H1 (cell line): ENCODE results near the gene SERPINA12. TPM values are rescaled to one million over a fixed set of nuclear protein-coding genes. Genes with fewer than 3 reads are reported as not detected.

Experiments used
- CTCF ChIA-PET: fragments of 300-600 bp; sonication (Branson Sonifier 250); formaldehyde crosslinking; loops from one replicate; lab custom pipeline; 2021; ENCODE audit not compliant: partially characterized antibody; lab: Charles Lee
- POLR2A ChIA-PET: fragments of 300-600 bp; sonication (Branson Sonifier 250); formaldehyde crosslinking; loops from one replicate; lab custom pipeline; 2021; ENCODE audit warnings: inconsistent platforms; ENCODE audit not compliant: partially characterized antibody; lab: Charles Lee
- DNase-seq, 2 experiments: peaks; one replicate each; pipeline versions ENCODE4 v3.0.0 to v3.0.0-alpha.2; 2010 to 2022; ENCODE audit warnings: low spot score in 2 of 2, low read depth in 1 of 2, mixed read lengths in 1 of 2
- FAIRE-seq: peaks from 2 replicates; lab custom pipeline; 2011; peaks lifted over from hg19 to GRCh38; lab: Jason Lieb, UNC
- H2AFZ ChIP-seq: 2 replicates; pipeline ENCODE4 v1.8.1; 2012; ENCODE audit warnings: low read length, inconsistent platforms
- H2AK5ac ChIP-seq: 2 replicates; pipeline ENCODE4 v1.6.1; 2013; ENCODE audit warnings: low read depth, low read length
- H2BK120ac ChIP-seq: replicated peaks from 2 replicates; pipeline ENCODE3; 2013; ENCODE audit warnings: low read depth, low read length, inconsistent platforms
- H2BK12ac ChIP-seq: 2 replicates; pipeline ENCODE4 v1.6.1; 2013; ENCODE audit warnings: low read depth, low read length
- H2BK15ac ChIP-seq: 2 replicates; pipeline ENCODE4 v1.6.1; 2013; ENCODE audit warnings: low read length
- H2BK20ac ChIP-seq: 2 replicates; pipeline ENCODE4 v1.6.1; 2013; ENCODE audit warnings: low read length
- H2BK5ac ChIP-seq: 2 replicates; pipeline ENCODE4 v1.6.1; 2013; ENCODE audit warnings: low read depth, low read length
- H3K14ac ChIP-seq: 2 replicates; pipeline ENCODE4 v1.6.1; 2013; ENCODE audit warnings: inconsistent platforms; ENCODE audit not compliant: insufficient read length
- H3K18ac ChIP-seq: 2 replicates; pipeline ENCODE4 v1.6.1; 2013; ENCODE audit warnings: low read length; ENCODE audit errors: extremely low read depth
- H3K23ac ChIP-seq: 2 replicates; pipeline ENCODE4 v1.6.1; 2013; ENCODE audit warnings: inconsistent platforms; ENCODE audit not compliant: insufficient read length
- H3K23me2 ChIP-seq: 2 replicates; pipeline ENCODE4 v1.6.1; 2013; ENCODE audit warnings: low read depth, low read length
- H3K27ac ChIP-seq: 2 replicates; pipeline ENCODE4 v1.6.1; 2011; ENCODE audit warnings: low read depth, low read length, inconsistent platforms
- H3K27me3 ChIP-seq, 4 experiments: replicated peaks in 1 of 4; 1 replicate in 1 of 4; 2 replicates in 3 of 4; pipeline versions ENCODE4 v1.6.1 to v1.8.1; 2011 to 2013; ENCODE audit warnings: low read length in 3 of 4, mild to moderate bottlenecking in 3 of 4, inconsistent platforms in 2 of 4, mixed read lengths in 2 of 4, moderate library complexity in 1 of 4; ENCODE audit not compliant: control insufficient read depth in 3 of 4, insufficient read depth in 3 of 4; ENCODE audit errors: extremely low read depth in 1 of 4
- H3K36me3 ChIP-seq, 4 experiments: 2 replicates each; pipeline versions ENCODE4 v1.6.1 to v1.8.1; 2011 to 2013; ENCODE audit warnings: mild to moderate bottlenecking in 4 of 4, low read length in 3 of 4, moderate library complexity in 2 of 4, control low read depth in 1 of 4, inconsistent platforms in 1 of 4; ENCODE audit not compliant: insufficient read depth in 4 of 4, control insufficient read depth in 2 of 4
- H3K4ac ChIP-seq: replicated peaks from 2 replicates; pipeline ENCODE3; 2013; ENCODE audit warnings: low read length, low read depth, mixed read lengths, inconsistent platforms; ENCODE audit not compliant: insufficient read length
- H3K4me1 ChIP-seq, 4 experiments: replicated peaks in 1 of 4; 1 replicate in 1 of 4; 2 replicates in 3 of 4; pipeline versions ENCODE4 v1.6.1 to v1.8.1; 2011 to 2013; ENCODE audit warnings: low read length in 3 of 4, inconsistent platforms in 2 of 4, mixed read lengths in 1 of 4; ENCODE audit not compliant: insufficient read depth in 4 of 4, control insufficient read depth in 3 of 4
- H3K4me2 ChIP-seq, 2 experiments: 2 replicates each; pipeline versions ENCODE4 v1.6.1 to v1.8.1; 2011 to 2013; ENCODE audit warnings: low read depth in 2 of 2, low read length in 2 of 2, control low read depth in 1 of 2, inconsistent platforms in 1 of 2, mild to moderate bottlenecking in 1 of 2; ENCODE audit not compliant: insufficient read depth in 1 of 2
- H3K4me3 ChIP-seq, 4 experiments: fragments of 200-600, 300-600 bp in 1 of 4; sonication (generic), shearing (Covaris generic), sonication (Bioruptor Twin) in 1 of 4; 2 replicates each; pipeline versions ENCODE4 v1.5.1 to v1.8.1; 2011 to 2016; ENCODE audit warnings: low read length in 4 of 4, low read depth in 3 of 4, control low read depth in 2 of 4, inconsistent platforms in 2 of 4, mild to moderate bottlenecking in 2 of 4, mixed read lengths in 1 of 4, moderate library complexity in 1 of 4; ENCODE audit not compliant: insufficient read depth in 2 of 4; ENCODE audit errors: extremely low read depth in 1 of 4
- H3K56ac ChIP-seq: replicated peaks from 2 replicates; pipeline ENCODE3; 2013; ENCODE audit warnings: low read depth, mild to moderate bottlenecking, mixed read lengths, low read length, inconsistent platforms; ENCODE audit not compliant: insufficient read length
- H3K79me1 ChIP-seq: 2 replicates; pipeline ENCODE4 v1.6.1; 2013; ENCODE audit warnings: low read depth, low read length, control low read depth
- H3K79me2 ChIP-seq, 2 experiments: 2 replicates each; pipeline versions ENCODE4 v1.6.1 to v1.8.1; 2012 to 2013; ENCODE audit warnings: low read length in 2 of 2, mild to moderate bottlenecking in 2 of 2, inconsistent platforms in 1 of 2; ENCODE audit not compliant: insufficient read depth in 2 of 2, control insufficient read depth in 1 of 2
- H3K9ac ChIP-seq, 4 experiments: replicated peaks in 1 of 4; 1 replicate in 1 of 4; 2 replicates in 3 of 4; pipeline versions ENCODE4 v1.6.1 to v1.8.1; 2011 to 2013; ENCODE audit warnings: low read depth in 3 of 4, low read length in 3 of 4, control low read depth in 2 of 4, mild to moderate bottlenecking in 2 of 4, moderate library complexity in 2 of 4, inconsistent platforms in 1 of 4; ENCODE audit errors: extremely low read depth in 1 of 4
- H3K9me3 ChIP-seq, 2 experiments: 2 replicates each; pipeline versions ENCODE4 v1.6.1 to v1.8.1; 2012 to 2013; ENCODE audit warnings: mild to moderate bottlenecking in 2 of 2, moderate library complexity in 2 of 2, control low read depth in 1 of 2, inconsistent platforms in 1 of 2, low read depth in 1 of 2, low read length in 1 of 2, mixed read lengths in 1 of 2; ENCODE audit not compliant: insufficient read depth in 2 of 2
- H4K20me1 ChIP-seq, 2 experiments: replicated peaks in 1 of 2; 2 replicates each; pipeline versions ENCODE3 to v1.8.1; 2011 to 2013; ENCODE audit warnings: inconsistent platforms in 2 of 2, low read length in 2 of 2, mild to moderate bottlenecking in 1 of 2; ENCODE audit not compliant: insufficient read depth in 2 of 2, control insufficient read depth in 1 of 2
- H4K5ac ChIP-seq: 2 replicates; pipeline ENCODE4 v1.6.1; 2013; ENCODE audit warnings: low read length, low read depth, mixed read lengths, inconsistent platforms; ENCODE audit not compliant: insufficient read length
- H4K8ac ChIP-seq: 2 replicates; pipeline ENCODE4 v1.8.0; 2013; ENCODE audit warnings: mild to moderate bottlenecking, moderate library complexity, low read length, inconsistent platforms; ENCODE audit not compliant: insufficient read depth; ENCODE audit errors: extremely low read depth
- H4K91ac ChIP-seq: replicated peaks from 2 replicates; pipeline ENCODE3; 2013; ENCODE audit warnings: low read length, mixed read lengths, inconsistent platforms; ENCODE audit not compliant: insufficient read length
- POU5F1 ChIP-seq: IDR thresholded peaks from 2 replicates; pipeline ENCODE4 v1.6.1; 2011; ENCODE audit warnings: low read depth, mild to moderate bottlenecking, low read length, moderate library complexity
- WGBS, 2 experiments: shearing (Covaris generic) in 1 of 2; methylation state at CpG; one replicate each; pipeline versions ENCODE4 v1.1.6 to v1.1.7; 2013 to 2015; ENCODE audit warnings: low lambda C conversion rate in 2 of 2, mixed read lengths in 2 of 2, inconsistent platforms in 1 of 2, low coverage in 1 of 2, missing lambda C conversion rate in 1 of 2; ENCODE audit not compliant: insufficient replicate concordance in 2 of 2, insufficient coverage in 1 of 2, insufficient read length in 1 of 2; ENCODE audit errors: extremely low coverage in 1 of 2, missing lambda C conversion rate in 1 of 2; 5-methylcytosine and 5-hydroxymethylcytosine counted together
- polyA plus RNA-seq, 7 experiments: library from polyadenylated mRNA; depleted of rRNA in 3 of 7; stranded (reverse) in 5 of 7; unstranded in 2 of 7; fragments of >200 nt in 5 of 7; fragments of 200-250 nt in 2 of 7; gene quantifications; 1 replicate in 5 of 7; 2 replicates in 1 of 7; 4 replicates in 1 of 7; pipeline versions ENCODE4 v1.2.1 to v1.2.3, GENCODE V29; 2011 to 2013; ENCODE audit warnings: missing spikeins in 2 of 7, mixed read lengths in 2 of 7
- total RNA-seq: library from RNA; stranded (reverse); fragmentation: NEBNext Ultra II Directional; extraction: Animal tissue kit (Norgen Biotek cat#: 25700); gene quantifications from 2 replicates; pipeline ENCODE4 v1.2.1, GENCODE V29; 2021

The SERPINA12 gene
- total and polyA plus RNA-seq, 2 of the 8 experiments (the other 6 are each of a cell fraction or from before 2014, with no cell fraction given): not detected

- TF ChIP-seq POU5F1: no peak
- no peaks in the 10 kb centered on the region for H4K20me1 ChIP-seq
- no peak overlapping the region for H4K5ac ChIP-seq
- ChIA-PET CTCF (interaction anchor here (1.0 to 4.9 kb wide), 6 partner anchors 13 to 95 kb away, joined by 3 to 27 read pairs (median 3); no protein-coding TSS in a partner anchor), POLR2A (no interaction called here)
- H4K8ac ChIP-seq: no peak overlapping the region
- H3K56ac ChIP-seq: no peak overlapping the region
- WGBS, 2 experiments: 88% methylated on average over 4 of the region's 4 CpGs; no CpG with 5 or more reads in 1 of the 2 experiments
- no peak for FAIRE-seq
- H3K4me2 ChIP-seq: no peak overlapping the region
- H3K14ac ChIP-seq: no peak overlapping the region
- H3K23ac ChIP-seq: no peak overlapping the region
- no peaks in the 10 kb centered on the region for H3K27me3 ChIP-seq
- H3K23me2 ChIP-seq: peaks cover 6% of the 10 kb centered on the region; the same call in 1 of the 2 replicates
- H2BK12ac ChIP-seq: no peak overlapping the region
- no peak overlapping the region for H3K9ac ChIP-seq
- no peak overlapping the region for H3K4me3 ChIP-seq
- H2AK5ac ChIP-seq: no peak overlapping the region
- H3K4ac ChIP-seq: no peak overlapping the region
- H3K36me3 ChIP-seq: no peaks in the 10 kb centered on the region
- peaks cover 14 to 15% of the 10 kb centered on the region in 2 experiments for H3K9me3 ChIP-seq
- H3K27ac ChIP-seq: no peak overlapping the region
- DNase-seq: no peak
- no peak overlapping the region for H4K91ac ChIP-seq
- no peak overlapping the region for H2BK20ac ChIP-seq
- H2BK120ac ChIP-seq: no peak overlapping the region
- no peak overlapping the region for H2AFZ ChIP-seq
- H3K18ac ChIP-seq: no peak overlapping the region
- H3K79me2 ChIP-seq: no peaks in the 10 kb centered on the region
- H3K79me1 ChIP-seq: no peaks in the 10 kb centered on the region
- H3K4me1 ChIP-seq: no peaks in the 10 kb centered on the region
- no peak overlapping the region for H2BK5ac ChIP-seq
- H2BK15ac ChIP-seq: no peak overlapping the region
Observed at GRCh38 chr14:94467728-94468520, 41.3 kb downstream of the SERPINA12 start.
